NOMO-1 treated with DMSO at 0.1 percent for 48 hours (cell line): Measurements from ENCODE around the gene MYL10.
"Not testable (repeated sequence)": the region's sequence is repeated elsewhere in the genome, so short reads cannot be mapped to it uniquely, and the experiment has no call there.

Experiments used
- DNase-seq: peaks from one replicate; lab custom pipeline; 2025; ENCODE audit not compliant: unreplicated experiment; lab: John Stamatoyannopoulos, UW

MYL10 gene

GRCh38 chr7:101620395-101620794 is 8.7 kb downstream of the MYL10 start:
- DNase-seq, result no peak

GRCh38 chr7:101618916-101619315 is 10.2 kb downstream of the MYL10 start:
- DNase-seq, result no peak

GRCh38 chr7:101618207-101618839 is 10.8 kb downstream of the MYL10 start:
- DNase-seq, result no peak

GRCh38 chr7:101617451-101618206 is 11.5 kb downstream of the MYL10 start:
- DNase-seq, result no peak

- DNase-seq, result peak; percentile 14
Measured at GRCh38 chr7:101615446-101615845, 13.7 kb downstream of the MYL10 start.

GRCh38 chr7:101614939-101615302 is 14.2 kb downstream of the MYL10 start:
- no peak for DNase-seq

GRCh38 chr7:101614098-101614938 is 14.8 kb downstream of the MYL10 start:
- no peak for DNase-seq

GRCh38 chr7:101612885-101613515 is 16.1 kb downstream of the MYL10 start:
- DNase-seq, result no peak

- no peak for DNase-seq
Measured at GRCh38 chr7:101608772-101609713, 20.1 kb downstream of the MYL10 start.

- no peak for DNase-seq
Measured at GRCh38 chr7:101606498-101606923, 22.6 kb downstream of the MYL10 start.

GRCh38 chr7:101605611-101606497 is 23.2 kb downstream of the MYL10 start:
- DNase-seq, result no peak

- DNase-seq, result not testable (repeated sequence)
Measured at GRCh38 chr7:101604934-101605332, 24.2 kb downstream of the MYL10 start.

GRCh38 chr7:101604331-101604933 is 24.7 kb downstream of the MYL10 start:
- no peak for DNase-seq

GRCh38 chr7:101602484-101603241 is 26.4 kb downstream of the MYL10 start:
- peak; percentile 62 for DNase-seq

GRCh38 chr7:101602082-101602481 is 27.0 kb downstream of the MYL10 start:
- DNase-seq, result no peak

GRCh38 chr7:101599787-101600186 is 29.3 kb downstream of the MYL10 start:
- no peak for DNase-seq

- DNase-seq, result no peak
Measured at GRCh38 chr7:101598986-101599771, 29.9 kb downstream of the MYL10 start.
